ENCODE measurements around the gene TRIM68.

The TRIM68 gene

DNA sequence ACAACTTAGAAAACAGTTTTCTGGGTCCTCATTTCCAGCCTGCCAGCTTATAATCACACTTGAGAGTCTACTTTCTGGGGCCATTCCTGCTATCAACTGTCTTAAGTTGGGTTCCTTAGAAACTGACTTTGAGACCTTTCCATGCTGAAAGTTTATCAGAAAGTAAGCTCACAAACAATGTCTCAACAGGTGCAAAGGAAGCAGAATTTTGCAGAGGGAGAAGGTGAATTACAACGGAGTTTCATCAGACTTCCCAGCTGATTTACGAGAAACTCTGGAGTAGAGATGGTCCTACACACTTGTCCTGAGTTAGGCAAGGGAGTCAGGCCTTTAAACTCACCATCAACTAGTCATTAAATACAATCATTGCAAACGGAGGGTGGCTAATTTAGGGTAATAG is 31.2 kb downstream of the TRIM68 start:
- TF ChIP-seq POLR2A (IDR thresholded peaks at IDR 0.05; ENCODE audit: low read depth, low read length): no peak
- no peak for FAIRE-seq
- DNase-seq (ENCODE audit: insufficient read length, low spot score): no peak

GRCh38 chr11:4569075-4569474 is 39.0 kb downstream of the TRIM68 start:
- FAIRE-seq (no peak), DNase-seq (ENCODE audit: insufficient read length, low spot score) (no peak)
- no peak for TF ChIP-seq POLR2A (IDR thresholded peaks at IDR 0.05; ENCODE audit: low read depth, low read length)

DNA sequence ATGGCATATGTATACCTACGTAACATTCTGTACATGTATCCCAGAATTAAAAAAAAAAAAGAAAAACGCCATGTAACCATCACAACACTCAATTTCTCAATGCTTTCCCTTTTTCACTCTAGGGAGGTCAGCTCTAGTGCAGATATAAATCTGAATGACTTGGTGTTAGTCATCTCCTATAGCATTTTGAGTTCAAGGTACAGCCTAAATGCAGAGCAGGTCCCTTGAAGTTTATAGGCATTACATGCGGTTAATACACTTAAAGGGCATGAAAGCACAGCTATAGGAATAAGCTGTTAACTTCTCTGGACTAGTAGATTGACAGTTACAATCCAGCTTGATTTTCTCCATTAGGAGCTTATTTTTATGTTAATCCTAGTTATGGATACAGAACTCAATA is 42.7 kb downstream of the TRIM68 start:
- FAIRE-seq: no peak

GRCh38 chr11:4560467-4560866 is 47.6 kb downstream of the TRIM68 start:
- TF ChIP-seq POLR2A (IDR thresholded peaks at IDR 0.05; ENCODE audit: low read depth, low read length): no peak
- no peak for DNase-seq (ENCODE audit: insufficient read length, low spot score)
- FAIRE-seq: no peak

More for the DNA sequence above, 42.7 kb downstream of the TRIM68 start:
- no peak for DNase-seq (ENCODE audit: insufficient read length, low spot score)
- no peak for TF ChIP-seq POLR2A (IDR thresholded peaks at IDR 0.05; ENCODE audit: low read depth, low read length)

GRCh38 chr11:4559527-4560440 is 48.2 kb downstream of the TRIM68 start:
- FAIRE-seq (no peak), DNase-seq (ENCODE audit: insufficient read length, low spot score) (no peak)
- no peak for TF ChIP-seq POLR2A (IDR thresholded peaks at IDR 0.05; ENCODE audit: low read depth, low read length)

GRCh38 chr11:4551346-4551979 is 56.6 kb downstream of the TRIM68 start:
- DNase-seq (ENCODE audit: insufficient read length, low spot score) (no peak), FAIRE-seq (no peak)
- no peak for TF ChIP-seq POLR2A (IDR thresholded peaks at IDR 0.05; ENCODE audit: low read depth, low read length)

All from H54 (cell line).